HG03159 (cell line): ENCODE data around the gene ANO6.

ENCODE experiments used
- ATAC-seq: cut with Tn5 transposase; IDR thresholded peaks from one replicate; pipeline ENCODE4 v1.9.1; 2021; ENCODE audit warnings: mild to moderate bottlenecking, moderate library complexity; ENCODE audit not compliant: unreplicated experiment

Gene ANO6

DNA sequence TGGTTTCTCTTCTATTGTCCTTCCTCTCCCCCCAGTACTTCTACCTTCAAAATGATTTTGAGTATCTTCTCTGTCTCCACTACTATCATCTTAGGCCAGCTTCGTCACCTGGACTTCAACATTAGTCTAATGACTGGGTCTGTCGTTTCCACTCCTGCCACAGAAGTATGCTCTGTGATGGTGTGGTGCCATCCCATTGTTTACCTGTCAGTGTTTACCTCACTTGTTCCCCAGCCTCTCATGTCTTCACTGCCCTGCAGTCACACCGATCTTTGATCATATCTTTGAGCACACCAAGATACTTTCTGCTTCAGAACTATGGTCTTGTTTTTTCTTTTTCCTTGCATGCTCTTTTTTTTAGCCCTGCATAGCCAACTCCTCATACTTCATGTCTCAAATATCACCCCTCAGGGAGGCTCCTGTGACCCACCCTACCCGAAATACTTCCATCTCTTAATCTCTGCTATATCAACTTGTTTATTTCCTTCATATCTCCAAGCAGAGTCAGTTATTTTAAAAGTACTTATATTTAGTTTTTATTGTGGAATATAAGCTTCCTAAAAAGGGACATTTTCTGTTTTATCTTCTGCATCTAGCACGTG, 60.4 kb downstream of the ANO6 start:
- no peak for ATAC-seq

DNA sequence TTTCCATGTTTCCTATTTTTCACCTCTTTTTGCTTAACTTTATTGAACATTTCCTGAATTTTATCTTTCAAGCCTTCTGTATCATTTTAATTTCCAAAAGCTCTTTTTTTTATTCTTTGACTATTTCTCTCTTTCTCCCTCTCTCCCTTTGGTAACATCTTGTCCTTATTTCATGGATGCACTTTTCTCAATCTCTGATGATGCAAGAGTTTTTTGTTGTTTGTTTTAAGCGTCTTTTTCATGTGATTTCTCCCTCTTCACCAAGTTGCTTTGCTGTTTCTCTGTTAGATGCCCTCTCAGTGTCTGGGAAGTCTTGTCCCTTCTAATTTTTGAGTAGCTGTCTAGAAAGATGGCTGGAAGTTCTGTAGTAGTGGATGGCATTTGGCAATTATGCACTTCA, 62.6 kb downstream of the ANO6 start:
- ATAC-seq = no peak

DNA sequence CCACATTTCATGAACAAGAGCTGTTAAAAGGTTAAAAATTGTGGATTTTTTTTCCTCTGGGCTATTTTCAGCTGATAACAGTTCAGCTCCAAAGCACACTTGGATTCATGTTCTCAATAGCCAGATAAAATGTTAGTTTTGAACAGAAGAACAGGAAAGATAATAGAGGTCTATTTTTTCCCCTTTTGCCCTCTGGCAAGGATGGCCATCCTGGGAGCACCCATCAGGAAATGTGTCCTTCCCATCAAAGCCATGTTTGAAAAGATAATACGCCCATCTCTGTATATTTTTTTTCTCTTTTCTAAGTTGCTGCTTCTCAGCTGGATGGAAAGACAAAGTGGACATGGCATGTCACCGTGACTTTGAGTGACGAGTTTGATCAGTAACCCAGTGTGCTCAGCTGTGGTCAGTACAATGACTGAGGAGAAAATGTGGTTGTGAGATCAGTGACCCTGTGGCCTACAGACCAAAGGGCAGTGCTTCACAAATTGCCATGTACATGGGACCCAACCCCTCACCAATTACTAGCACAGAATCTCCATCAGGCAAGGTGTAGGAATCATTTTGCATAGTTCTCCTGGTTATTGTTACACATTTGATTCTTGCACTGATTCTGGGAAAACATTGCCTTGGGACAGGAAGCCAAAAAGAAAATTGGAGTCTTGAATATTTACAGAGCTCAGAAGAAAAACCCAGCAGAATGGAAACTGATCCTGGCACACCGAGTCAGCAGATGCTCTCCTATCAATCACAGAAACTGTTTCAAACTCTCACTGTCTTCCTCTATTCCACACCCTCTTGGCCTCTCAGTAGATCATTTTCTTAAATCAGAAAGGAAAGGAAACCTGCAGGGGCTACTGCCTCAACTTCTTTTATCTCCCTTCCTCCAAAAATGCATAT, 64.3 kb downstream of the ANO6 start:
- no peak for ATAC-seq

GRCh38 chr12:45281994-45282393, 66.1 kb downstream of the ANO6 start:
- no peak for ATAC-seq

DNA sequence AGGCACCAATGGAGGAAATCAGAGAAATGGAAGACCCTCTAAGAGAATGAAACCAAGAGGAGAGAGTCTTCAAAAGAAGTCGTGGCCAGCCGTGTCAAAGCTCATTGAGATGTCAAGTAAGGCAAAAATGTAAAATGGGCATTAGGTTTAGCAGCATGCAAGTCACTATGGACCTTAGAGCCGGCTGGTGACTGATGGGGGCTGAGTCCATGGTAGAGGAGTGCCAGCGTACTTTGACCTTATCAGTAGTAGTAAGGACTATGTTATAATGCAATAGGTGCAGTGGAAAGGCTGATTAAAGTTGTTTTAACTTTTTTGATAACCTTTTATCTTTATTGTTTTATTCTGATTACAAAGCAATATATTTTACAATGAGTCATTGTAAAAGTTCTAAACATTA, 66.5 kb downstream of the ANO6 start:
- no peak for ATAC-seq

- ATAC-seq = no peak
Observed at GRCh38 chr12:45284096-45284901, 68.4 kb downstream of the ANO6 start.

DNA sequence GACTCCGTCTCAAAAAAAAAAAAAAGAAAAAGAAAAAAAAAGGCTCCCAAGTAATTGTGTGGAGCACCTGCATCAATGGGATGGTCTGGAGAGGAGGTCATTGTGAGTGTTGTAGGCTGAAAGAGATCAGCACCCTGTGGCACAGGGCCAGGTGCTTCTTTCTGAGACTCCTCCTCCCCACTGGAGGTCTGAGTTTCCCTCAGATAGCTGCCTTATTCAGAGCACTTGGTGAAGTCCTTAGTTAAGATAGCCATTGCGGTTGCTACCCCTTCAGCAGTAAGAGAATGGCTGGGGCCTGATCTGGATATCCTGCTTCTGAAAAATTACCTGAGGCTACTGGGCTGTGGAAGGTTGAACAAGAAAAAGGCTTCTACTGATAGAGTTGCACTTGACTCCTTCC, 69.8 kb downstream of the ANO6 start:
- ATAC-seq = no peak

GRCh38 chr12:45286621-45287020, 70.7 kb downstream of the ANO6 start:
- no peak for ATAC-seq

DNA sequence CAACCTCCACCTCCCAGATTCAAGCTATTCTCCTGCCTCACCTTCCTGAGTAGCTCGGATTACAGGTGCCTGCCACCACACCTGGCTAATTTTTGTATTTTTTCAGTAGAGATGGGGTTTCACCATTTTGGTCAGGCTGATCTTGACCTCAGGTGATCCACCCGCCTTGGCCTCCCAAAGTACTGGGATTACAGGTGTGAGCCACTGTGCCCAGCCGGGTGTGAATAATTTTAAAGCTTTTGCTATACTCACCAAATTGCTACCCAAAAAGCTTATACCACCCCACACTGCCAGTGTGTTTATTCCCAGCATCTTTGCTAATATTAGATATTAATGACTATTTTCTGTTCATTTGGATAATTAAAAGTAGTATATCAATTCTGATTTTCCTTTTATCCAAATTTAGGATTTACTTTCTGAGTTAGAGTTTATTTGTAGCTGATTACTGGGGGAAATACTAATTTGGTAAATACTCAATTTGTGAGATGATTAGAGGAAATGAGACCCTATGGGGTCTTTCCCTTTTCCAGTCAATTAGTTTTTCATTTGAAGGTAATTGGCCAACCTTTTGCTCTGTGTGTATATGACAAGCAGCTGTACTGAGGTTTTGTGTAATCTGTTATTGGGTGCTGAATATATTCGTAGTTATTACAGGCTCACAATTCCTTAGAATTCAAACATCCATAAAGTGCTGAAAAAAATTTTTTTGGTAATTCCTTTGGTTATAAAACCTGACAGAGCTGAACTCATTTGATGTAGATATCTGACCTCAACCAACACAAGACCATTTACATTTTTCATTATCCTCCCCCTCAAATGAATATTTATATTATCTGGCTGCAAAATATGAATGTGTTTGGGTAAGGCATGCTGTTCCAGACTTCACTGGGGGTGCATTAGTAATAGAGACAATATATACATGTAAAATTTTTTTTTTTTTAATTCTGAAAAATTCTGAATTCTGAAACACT, 73.6 kb downstream of the ANO6 start:
- ATAC-seq = no peak

- no peak for ATAC-seq
Observed at GRCh38 chr12:45290216-45290605, 74.3 kb downstream of the ANO6 start.

- ATAC-seq = no peak
Observed at GRCh38 chr12:45291518-45291917, 75.6 kb downstream of the ANO6 start.

GRCh38 chr12:45292486-45293195, 76.7 kb downstream of the ANO6 start:
- no peak for ATAC-seq

DNA sequence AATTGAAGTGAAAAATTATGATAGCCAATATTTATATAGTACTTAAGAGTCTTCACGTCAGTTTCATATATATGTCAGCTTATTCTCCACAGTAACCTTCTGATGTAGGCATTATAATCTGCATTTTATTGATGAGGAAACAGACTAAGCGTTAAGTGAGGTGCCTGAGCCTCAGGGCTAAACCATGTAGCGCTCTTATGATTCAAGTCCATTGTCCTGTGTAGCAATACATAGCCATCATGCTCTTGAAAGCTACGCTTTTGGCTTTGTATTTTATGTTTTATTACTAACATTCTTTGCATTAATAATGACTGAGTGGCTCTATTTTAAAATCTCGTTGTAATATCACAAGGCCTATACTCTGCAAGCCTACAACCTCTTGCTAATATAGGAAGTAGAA, 79.0 kb downstream of the ANO6 start:
- no peak for ATAC-seq

DNA sequence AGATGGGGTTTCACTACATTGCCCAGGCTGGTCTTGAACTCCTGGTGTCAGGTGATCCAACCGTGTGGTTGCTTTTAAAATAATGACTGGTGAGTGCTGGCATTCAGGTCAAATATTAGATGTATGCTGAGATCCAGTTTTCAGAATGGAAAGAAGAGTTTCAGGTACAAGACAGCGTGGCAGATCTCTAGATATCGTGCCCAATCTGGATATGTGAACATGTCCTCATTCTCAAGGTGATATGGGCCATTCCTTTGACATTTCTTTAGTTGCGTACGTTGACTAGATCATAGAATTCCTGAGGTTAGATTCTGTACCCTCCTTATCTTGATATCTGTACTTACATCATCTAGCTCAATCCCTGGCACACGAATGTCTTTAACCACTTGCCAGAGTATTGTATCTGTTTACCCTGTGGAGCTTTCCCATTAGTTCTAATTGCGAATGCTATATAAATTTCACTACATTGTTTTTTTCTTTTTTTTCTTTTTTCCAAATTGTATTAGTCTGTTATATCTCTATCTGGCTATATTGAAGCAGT, 80.2 kb downstream of the ANO6 start:
- no peak for ATAC-seq

DNA sequence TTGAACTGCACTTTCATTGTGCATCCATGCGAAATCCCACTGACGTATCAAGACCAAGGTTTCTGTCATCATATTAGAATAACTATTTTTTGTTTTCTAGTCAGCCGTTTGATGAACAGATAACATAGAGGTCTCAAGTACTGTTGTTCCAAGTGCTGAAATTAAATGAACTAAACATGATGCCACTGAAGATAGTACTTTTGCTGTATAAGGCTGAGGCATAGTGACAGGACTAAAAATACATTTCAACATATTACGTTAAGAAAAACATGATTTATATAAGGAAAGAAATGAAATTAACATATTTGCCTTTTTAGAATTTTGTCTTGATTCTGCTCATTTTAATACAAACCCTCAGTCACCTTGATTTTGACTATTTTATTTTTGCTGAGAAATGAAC, 82.2 kb downstream of the ANO6 start:
- no peak for ATAC-seq

DNA sequence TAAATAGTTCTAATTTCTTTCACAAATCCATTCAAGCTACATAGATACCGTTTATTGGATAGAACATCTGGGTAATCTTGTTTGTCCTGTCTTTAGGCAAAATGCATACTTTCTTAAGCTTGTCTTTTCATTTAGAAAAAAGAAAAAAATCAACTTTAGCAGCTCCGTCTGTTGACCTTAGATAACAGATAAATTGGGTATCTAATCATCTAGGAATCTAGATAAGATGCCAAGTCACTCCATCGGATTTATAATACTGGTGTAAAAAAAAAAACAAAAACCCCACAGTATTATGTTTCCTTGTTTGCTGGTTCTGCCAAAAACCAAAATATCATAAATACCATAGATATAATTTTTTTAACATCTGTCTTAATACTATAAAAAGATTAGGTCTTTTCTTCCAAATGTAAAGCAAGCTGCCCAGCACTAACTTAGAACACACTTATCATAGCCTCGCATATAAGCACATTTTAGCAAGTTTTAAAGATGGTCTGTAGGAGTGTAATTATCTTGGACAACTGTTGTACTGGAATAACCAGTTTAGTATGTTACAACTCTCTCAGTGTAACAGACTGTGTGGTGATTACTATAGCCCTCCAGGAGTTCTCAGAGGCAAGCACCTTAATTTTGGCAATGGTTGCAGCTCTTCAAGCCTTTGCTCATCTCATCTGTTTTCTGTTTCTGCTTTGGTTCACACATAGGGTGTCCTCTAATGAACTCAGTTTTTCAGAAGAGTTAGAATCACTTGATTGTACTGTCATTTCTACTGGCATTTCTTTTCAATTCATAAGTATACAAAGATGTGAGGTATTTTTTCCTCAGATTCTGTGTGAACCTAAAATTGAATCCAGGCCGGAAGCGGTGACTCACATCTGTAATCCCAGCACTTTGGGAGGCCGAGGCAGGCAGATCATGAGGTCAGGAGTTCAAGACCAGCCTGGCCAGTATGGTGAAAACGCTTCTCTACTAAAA, 83.1 kb downstream of the ANO6 start:
- ATAC-seq = no peak

GRCh38 chr12:45302621-45303369, 86.9 kb downstream of the ANO6 start:
- ATAC-seq = no peak

GRCh38 chr12:45303945-45304344, 88.0 kb downstream of the ANO6 start:
- no peak for ATAC-seq
